Measurements from ENCODE around the gene WNT16. TPM values are rescaled to one million over a fixed set of nuclear protein-coding genes. Genes with fewer than 3 reads are reported as not detected.

Gene WNT16
- total RNA-seq, 1 experiment from 2014 or later = not detected

GRCh38 chr7:121301446-121302213 is 27.2 kb upstream of the WNT16 start:
- Histone ChIP-seq H2AK5ac (ENCODE audit: insufficient read length, low read length) (no peak overlapping the region), H2BK20ac (ENCODE audit: low read depth, low read length, poor library complexity, severe bottlenecking) (no peak overlapping the region), H3K56ac (ENCODE audit: insufficient read length, low read depth, low read length) (no peak overlapping the region), H3K23me2 (ENCODE audit: insufficient read length, low read depth, low read length, poor library complexity, severe bottlenecking) (no peaks in the 10 kb centered on the region), H3K79me1 (ENCODE audit: insufficient read depth, low read depth, low read length, poor library complexity, severe bottlenecking) (no peaks in the 10 kb centered on the region), H3K23ac (ENCODE audit: insufficient read length, low read depth, low read length) (no peak overlapping the region), H2BK5ac (ENCODE audit: insufficient read length, low read length) (no peak overlapping the region), H3K18ac (ENCODE audit: insufficient read length, low read depth, low read length) (no peak overlapping the region), H3K4ac (ENCODE audit: low read depth, low read length) (no peak overlapping the region), H3T11ph (ENCODE audit: low read length) (no peak overlapping the region), H3K4me1 (ENCODE audit: insufficient read depth, low read length) (no peaks in the 10 kb centered on the region), H3K9ac (ENCODE audit: extremely low read depth, insufficient read length, low read length) (no peak overlapping the region), H2BK12ac (ENCODE audit: insufficient read length, low read depth, low read length) (no peak overlapping the region), H4K8ac (replicated peaks; ENCODE audit: insufficient read length, low read depth, low read length) (no peak overlapping the region), H4K5ac (ENCODE audit: insufficient read length, low read depth, low read length) (no peak overlapping the region), H3K14ac (ENCODE audit: insufficient read depth, low read length) (no peak overlapping the region), H4K91ac (ENCODE audit: insufficient read length, low read depth, low read length) (no peak overlapping the region), H3K9me3 (ENCODE audit: control insufficient read depth, low read depth, low read length) (no peaks in the 10 kb centered on the region), H3K27ac (ENCODE audit: insufficient read length, low read depth, low read length) (no peak overlapping the region), H4K20me1 (ENCODE audit: control insufficient read depth, insufficient read depth, insufficient read length) (no peaks in the 10 kb centered on the region), H2BK15ac (ENCODE audit: low read depth, low read length) (no peak overlapping the region), H3K4me2 (ENCODE audit: insufficient read depth, insufficient read length, low read length) (no peak overlapping the region), H2BK120ac (ENCODE audit: low read depth, low read length, poor library complexity, severe bottlenecking) (no peak overlapping the region), H2AFZ (ENCODE audit: low read length) (no peak overlapping the region), H3K27me3 (ENCODE audit: insufficient read depth, low read length) (no peaks in the 10 kb centered on the region), H3K79me2 (ENCODE audit: insufficient read depth, low read length) (no peaks in the 10 kb centered on the region)
- no peak overlapping the region for H3K27ac Mint-ChIP-seq
- no peak for TF ChIP-seq CTCF (conservative IDR thresholded peaks at IDR 0.05)
- DNase-seq = no peak
- H3K9me3 Mint-ChIP-seq = no peaks in the 10 kb centered on the region
- H3K27me3 Mint-ChIP-seq (ENCODE audit: low read depth) = no peaks in the 10 kb centered on the region
- no CpG with 5 or more reads among the region's 9 CpGs for WGBS (ENCODE audit: extremely low coverage, insufficient read length, low lambda C conversion rate)
- peaks cover 5% of the 10 kb centered on the region in 2 experiments for H3K4me1 Mint-ChIP-seq
- no peak overlapping the region for H3K4me3 Mint-ChIP-seq
- no peaks in the 10 kb centered on the region for H3K36me3 Mint-ChIP-seq (ENCODE audit: insufficient read depth in 1 of 3, low read depth in 3 of 3)
